T47D (cell line): ENCODE data around the gene ANKRD62.

Source experiments
- DNase-seq, 2 experiments: peaks; one replicate each; pipeline versions ENCODE4 v3.0.0 to v3.0.0-alpha.2; 2011 to 2012; ENCODE audit warnings: low read depth in 1 of 2, low spot score in 1 of 2
- JUND ChIP-seq: IDR thresholded peaks from 2 replicates; pipeline ENCODE4 v1.6.1; 2012; ENCODE audit warnings: low read depth
- in situ Hi-C: cut with HindIII; loops from 2 replicates; pipeline ENCODE4 v1.10.0; 2016; ENCODE audit warnings: low sequenced_read_pairs, low pct_unique_long_range_greater_than_20kb

ANKRD62 gene

GRCh38 chr18:12093520-12094257 lies at the start of gene ANKRD62:
Gene ANKRD62 (plus strand): TSS chr18:12093843. CDS start chr18:12094018, 175 bp downstream.
- in situ Hi-C loops = no loop called here
- no peak for TF ChIP-seq JUND
- DNase-seq = no peak

- in situ Hi-C loops = no loop called here
- DNase-seq = no peak
- TF ChIP-seq JUND = no peak
These were observed 49.1 kb upstream of the ANKRD62 start for GRCh38 chr18:12044591-12044990.

- in situ Hi-C loops = no loop called here
- no peak for DNase-seq
- no peak for TF ChIP-seq JUND
These were observed 47.4 kb upstream of the ANKRD62 start for GRCh38 chr18:12046046-12046750.

GRCh38 chr18:12046751-12047335 lies 46.8 kb upstream of the ANKRD62 start:
- no peak for TF ChIP-seq JUND
- in situ Hi-C loops = no loop called here
- peak in 1 of 2 experiments; percentile 4 for DNase-seq

- in situ Hi-C loops = no loop called here
These were observed 45.4 kb upstream of the ANKRD62 start for GRCh38 chr18:12048010-12048826.

GRCh38 chr18:12048827-12049175 lies 44.8 kb upstream of the ANKRD62 start:
- TF ChIP-seq JUND = no peak
- in situ Hi-C loops = no loop called here
- no peak for DNase-seq

More at GRCh38 chr18:12048010-12048826, 45.4 kb upstream of the ANKRD62 start:
- TF ChIP-seq JUND = no peak
- no peak for DNase-seq

GRCh38 chr18:12049978-12050811 lies 43.4 kb upstream of the ANKRD62 start:
- in situ Hi-C loops = no loop called here
- TF ChIP-seq JUND = no peak
- DNase-seq = no peak

- no peak for DNase-seq
- in situ Hi-C loops = no loop called here
- TF ChIP-seq JUND = no peak
These were observed 40.8 kb upstream of the ANKRD62 start for GRCh38 chr18:12052866-12053265.

- in situ Hi-C loops = no loop called here
- no peak for TF ChIP-seq JUND
- DNase-seq = no peak
These were observed 40.4 kb upstream of the ANKRD62 start for GRCh38 chr18:12053289-12053688.

- in situ Hi-C loops = no loop called here
- no peak for DNase-seq
- TF ChIP-seq JUND = no peak
These were observed 37.4 kb upstream of the ANKRD62 start for GRCh38 chr18:12056034-12056883.

GRCh38 chr18:12056884-12057402 lies 36.7 kb upstream of the ANKRD62 start:
- in situ Hi-C loops = no loop called here
- TF ChIP-seq JUND = no peak
- DNase-seq = no peak
